Astrocyte of the spinal cord (primary cell): ENCODE results near the gene CTNND1.

ENCODE experiments used
- DNase-seq: peaks from one replicate; pipeline ENCODE4 v3.0.0; 2011; ENCODE audit warnings: low read depth, low spot score
- H3K4me3 ChIP-seq: 2 replicates; pipeline ENCODE4 v1.5.1; 2011; ENCODE audit warnings: low read depth, mild to moderate bottlenecking, low read length, moderate library complexity
- CTCF ChIP-seq: IDR thresholded peaks from 2 replicates; pipeline ENCODE4 v1.5.1; 2012; ENCODE audit warnings: low read depth, mild to moderate bottlenecking, low read length, inconsistent platforms
- in situ Hi-C: cut with HindIII; loops from 2 replicates; pipeline ENCODE4 v1.10.0; 2017; ENCODE audit warnings: low sequenced_read_pairs

Gene CTNND1

GRCh38 chr11:57778318-57779037, 16.9 kb downstream of the CTNND1 start:
- DNase-seq: peak; percentile 98
- in situ Hi-C loops: no loop called here
- peak overlapping the region; percentile 9 for H3K4me3 ChIP-seq
- no peak for TF ChIP-seq CTCF

GRCh38 chr11:57779276-57779675, 17.7 kb downstream of the CTNND1 start:
- peak; percentile 64 for DNase-seq
- H3K4me3 ChIP-seq: no peak overlapping the region
- in situ Hi-C loops: no loop called here
- peak; percentile 10 for TF ChIP-seq CTCF

DNA sequence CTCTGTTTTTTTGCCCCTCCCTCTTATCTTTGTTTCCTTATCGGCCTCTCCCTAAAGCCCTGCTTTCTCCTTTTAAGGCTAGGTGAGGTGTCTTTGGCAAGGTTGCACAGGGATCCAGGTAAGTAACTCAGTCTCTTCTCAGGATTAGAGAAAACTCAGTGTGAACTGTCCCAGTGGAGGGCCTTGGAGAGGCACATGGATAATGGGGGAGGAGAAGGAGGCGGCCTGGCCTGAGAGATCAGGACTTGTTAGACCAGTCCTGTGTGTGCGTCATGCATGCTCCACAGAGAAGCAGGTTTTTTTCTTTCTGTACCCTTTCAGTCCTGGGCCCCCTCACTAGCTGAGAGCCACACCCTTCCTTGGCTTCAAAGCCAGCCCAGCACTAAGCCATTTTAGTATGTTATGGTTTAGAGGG, 19.9 kb downstream of the CTNND1 start:
- in situ Hi-C loops: no loop called here
- no peak for TF ChIP-seq CTCF
- H3K4me3 ChIP-seq: no peak overlapping the region
- no peak for DNase-seq

- no peak overlapping the region for H3K4me3 ChIP-seq
- in situ Hi-C loops: no loop called here
- DNase-seq: no peak
- TF ChIP-seq CTCF: no peak
Observed at GRCh38 chr11:57785072-57785471, 23.5 kb downstream of the CTNND1 start.

DNA sequence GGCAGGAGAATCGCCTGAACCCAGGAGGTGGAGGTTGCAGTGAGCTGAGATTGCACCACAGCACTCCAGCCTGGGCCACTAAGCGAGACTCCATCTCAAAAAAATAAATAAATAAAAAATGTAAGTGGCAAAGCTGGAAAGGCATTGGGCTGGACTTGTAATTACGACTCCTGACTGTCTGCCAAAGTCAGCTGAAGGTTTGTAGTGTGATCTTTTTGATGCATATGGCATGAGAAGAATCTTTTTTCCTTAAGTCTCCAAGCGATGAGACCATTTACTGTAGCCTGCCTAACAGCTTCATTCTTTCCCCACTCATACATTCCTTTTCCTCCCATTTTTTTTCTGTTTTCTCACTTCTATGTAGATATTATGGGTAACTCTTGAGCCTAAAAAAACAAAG, 24.8 kb downstream of the CTNND1 start:
- H3K4me3 ChIP-seq: no peak overlapping the region
- no peak for TF ChIP-seq CTCF
- in situ Hi-C loops: no loop called here
- peak; percentile 22 for DNase-seq

DNA sequence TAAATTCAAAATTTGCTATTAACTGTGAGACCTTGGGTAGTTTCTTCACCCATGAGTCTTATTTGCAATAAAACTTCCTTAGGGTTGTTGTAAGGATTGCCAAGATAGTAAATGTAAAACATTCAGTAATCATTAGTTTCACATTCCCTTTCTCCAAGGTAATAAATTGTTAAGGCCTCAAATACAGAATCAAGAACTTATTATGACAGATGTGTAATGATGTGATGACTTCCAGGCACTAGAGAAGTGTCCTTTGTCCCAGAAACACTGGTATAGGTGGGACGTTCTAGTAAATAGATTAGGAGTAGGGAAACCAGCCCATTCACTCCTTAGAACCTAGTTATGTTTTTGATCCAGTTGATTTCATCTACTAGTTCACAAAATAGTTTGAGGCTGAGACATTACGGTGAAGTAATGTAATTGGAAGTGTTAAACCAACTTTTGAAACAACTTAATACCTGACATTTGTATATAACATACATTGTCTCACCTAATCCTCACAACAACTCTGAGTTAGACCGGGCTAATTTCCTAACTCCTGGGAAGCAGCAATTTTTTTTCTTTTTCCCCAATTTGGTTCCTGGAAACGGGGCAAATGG, 25.5 kb downstream of the CTNND1 start:
- no peak for DNase-seq
- no peak for TF ChIP-seq CTCF
- no peak overlapping the region for H3K4me3 ChIP-seq
- in situ Hi-C loops: no loop called here
